GM20431 (cell line): ENCODE data around the gene AFDN.
"Not testable (repeated sequence)": the region's sequence is repeated elsewhere in the genome, so short reads cannot be mapped to it uniquely, and the experiment has no call there.

ENCODE experiments used
- in situ Hi-C: fragments of 300-500 bp; cut with MseI, MboI; formaldehyde crosslinking; loops from one replicate; pipeline ENCODE4 v1.15.0; 2020; ENCODE audit warnings: low sequenced_read_pairs; ENCODE audit not compliant: unreplicated experiment

Gene AFDN

GRCh38 chr6:167966540-167966905 is 139.8 kb downstream of the AFDN start:
- in situ Hi-C loops: no loop called here

- in situ Hi-C loops: no loop called here
Observed at GRCh38 chr6:167968091-167968490, 141.4 kb downstream of the AFDN start.

- in situ Hi-C loops: no loop called here
Observed at GRCh38 chr6:167970230-167970629, 143.5 kb downstream of the AFDN start.

GRCh38 chr6:167972193-167972592 is 145.5 kb downstream of the AFDN start:
- in situ Hi-C loops: no loop called here

GRCh38 chr6:167973148-167973885 is 146.6 kb downstream of the AFDN start:
- in situ Hi-C loops: no loop called here

GRCh38 chr6:167974640-167975344 is 148.1 kb downstream of the AFDN start:
- in situ Hi-C loops: no loop called here

GRCh38 chr6:167975458-167975857 is 148.7 kb downstream of the AFDN start:
- in situ Hi-C loops: no loop called here

GRCh38 chr6:167976116-167976657 is 149.5 kb downstream of the AFDN start:
- in situ Hi-C loops: not testable (repeated sequence)

- in situ Hi-C loops: no loop called here
Observed at GRCh38 chr6:167976708-167977107, 150.0 kb downstream of the AFDN start.

GRCh38 chr6:167977717-167978467 is 151.2 kb downstream of the AFDN start:
- in situ Hi-C loops: no loop called here

- in situ Hi-C loops: no loop called here
Observed at GRCh38 chr6:167978607-167979006, 151.9 kb downstream of the AFDN start.

- in situ Hi-C loops: no loop called here
Observed at GRCh38 chr6:167979436-167980139, 152.9 kb downstream of the AFDN start.

GRCh38 chr6:167980911-167981580 is 154.3 kb downstream of the AFDN start:
- in situ Hi-C loops: no loop called here

GRCh38 chr6:167981916-167982462 is 155.3 kb downstream of the AFDN start:
- in situ Hi-C loops: no loop called here

GRCh38 chr6:167984144-167984719 is 157.5 kb downstream of the AFDN start:
- in situ Hi-C loops: no loop called here

- in situ Hi-C loops: no loop called here
Observed at GRCh38 chr6:167984876-167985604, 158.3 kb downstream of the AFDN start.

GRCh38 chr6:167985911-167986595 is 159.3 kb downstream of the AFDN start:
- in situ Hi-C loops: no loop called here
